Measurements from ENCODE around the gene ACTL7A.
"Not testable (repeated sequence)": the region's sequence is repeated elsewhere in the genome, so short reads cannot be mapped to it uniquely, and the experiment has no call there.

ACTL7A gene, protein sequence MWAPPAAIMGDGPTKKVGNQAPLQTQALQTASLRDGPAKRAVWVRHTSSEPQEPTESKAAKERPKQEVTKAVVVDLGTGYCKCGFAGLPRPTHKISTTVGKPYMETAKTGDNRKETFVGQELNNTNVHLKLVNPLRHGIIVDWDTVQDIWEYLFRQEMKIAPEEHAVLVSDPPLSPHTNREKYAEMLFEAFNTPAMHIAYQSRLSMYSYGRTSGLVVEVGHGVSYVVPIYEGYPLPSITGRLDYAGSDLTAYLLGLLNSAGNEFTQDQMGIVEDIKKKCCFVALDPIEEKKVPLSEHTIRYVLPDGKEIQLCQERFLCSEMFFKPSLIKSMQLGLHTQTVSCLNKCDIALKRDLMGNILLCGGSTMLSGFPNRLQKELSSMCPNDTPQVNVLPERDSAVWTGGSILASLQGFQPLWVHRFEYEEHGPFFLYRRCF

DNA sequence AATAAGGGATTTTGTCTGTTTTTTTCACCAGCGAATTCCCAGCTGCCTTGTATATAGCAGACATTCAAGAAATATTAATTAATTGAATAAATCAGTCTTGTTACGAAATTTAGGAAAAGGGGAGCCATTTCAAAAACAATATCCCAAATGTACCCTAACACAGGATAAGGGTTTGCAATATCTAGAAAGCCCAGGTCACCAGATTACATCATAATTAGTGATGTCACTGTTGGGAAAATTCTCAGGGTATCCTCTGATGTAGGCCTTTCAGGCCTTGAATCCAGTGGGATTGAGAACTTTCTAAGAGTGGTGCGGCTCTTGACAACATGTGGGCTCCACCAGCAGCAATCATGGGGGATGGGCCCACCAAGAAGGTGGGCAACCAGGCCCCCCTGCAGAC, at the start of gene ACTL7A:
Gene ACTL7A (plus strand): TSS at position 270 of the 400 bp plus-strand sequence. CDS start 57 bp downstream, at position 327.
- DNase-seq (ENCODE audit: low read depth, low spot score), result no peak

DNA sequence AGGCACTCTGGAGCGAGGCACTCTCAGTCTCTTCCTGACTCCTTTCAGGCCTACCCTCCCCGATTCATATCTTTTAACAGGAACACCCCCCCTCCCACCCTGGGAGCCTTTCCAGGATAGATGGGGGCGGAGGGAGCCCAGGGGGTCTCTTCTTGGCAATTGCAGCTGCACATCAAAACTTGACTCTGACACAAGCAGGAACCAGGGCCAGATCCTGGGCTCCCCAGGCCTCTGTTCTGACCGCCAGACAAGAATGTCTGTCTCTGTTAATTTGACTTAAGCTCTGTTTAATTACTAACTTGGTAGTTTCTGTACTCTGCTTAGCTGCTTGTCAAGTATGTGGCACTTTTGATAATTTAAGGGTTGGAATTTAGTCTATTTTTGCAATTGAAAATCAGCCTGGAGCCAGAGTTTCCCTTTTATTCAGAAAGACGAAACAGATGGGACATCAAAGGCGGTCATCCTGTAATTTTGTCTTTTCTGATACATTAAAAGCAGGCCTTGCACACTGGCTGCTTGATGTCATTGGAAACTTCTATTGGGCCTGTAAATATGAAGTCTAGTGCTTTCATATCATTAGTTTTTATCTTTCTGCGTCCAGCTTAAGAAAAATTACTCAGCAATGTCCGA, 49.6 kb upstream of the ACTL7A start:
- no peak for DNase-seq (ENCODE audit: low read depth, low spot score)

DNA sequence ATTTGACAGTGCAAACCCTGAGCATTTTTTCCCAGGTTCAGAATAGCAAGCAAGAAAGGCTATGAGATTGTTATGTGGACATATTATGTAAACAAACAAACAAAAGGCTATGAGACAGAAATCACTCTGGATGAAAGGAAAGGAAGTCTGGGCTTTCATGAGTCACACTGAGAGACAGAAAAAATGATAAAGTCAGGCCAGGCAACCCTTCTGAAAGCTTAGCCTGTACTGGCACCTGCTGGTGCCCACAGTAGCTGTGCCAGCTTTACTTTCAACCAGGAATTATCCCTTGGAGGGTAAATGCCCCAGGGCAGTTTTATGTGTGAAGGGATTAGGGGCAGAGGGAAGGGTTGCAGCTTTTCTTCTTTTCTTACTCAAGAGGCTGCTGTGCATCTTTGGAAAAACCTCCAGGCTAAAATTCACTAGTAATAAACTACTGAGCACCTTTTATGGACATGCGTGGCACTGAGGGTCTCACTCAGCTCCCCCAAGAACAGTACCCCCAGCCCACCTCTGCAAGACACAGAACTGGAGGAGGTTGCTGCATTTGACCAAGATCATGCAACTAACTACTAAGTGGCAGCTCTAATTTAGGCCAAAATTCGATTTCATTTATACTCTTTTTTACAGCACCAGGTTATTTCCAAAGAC, 48.0 kb upstream of the ACTL7A start:
- no peak for DNase-seq (ENCODE audit: low read depth, low spot score)

DNA sequence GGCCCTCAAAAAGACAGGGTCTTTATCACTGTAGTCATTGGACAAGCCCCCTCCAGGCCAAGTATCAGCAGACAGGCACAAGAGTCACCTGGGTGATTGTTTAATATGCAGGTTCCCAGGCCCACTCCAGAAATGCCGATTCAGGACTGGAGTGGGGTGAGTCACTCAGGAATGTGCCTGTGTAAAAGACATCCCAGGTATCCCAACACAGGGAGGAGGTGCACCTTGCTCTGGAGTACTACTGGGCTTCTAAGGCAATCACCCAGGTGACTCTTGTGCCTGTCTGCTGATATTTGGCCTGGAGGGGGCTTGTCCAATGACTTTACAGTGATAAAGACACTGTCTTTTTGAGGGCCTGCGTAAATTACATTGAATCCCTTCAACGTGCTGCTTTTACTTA, 46.9 kb upstream of the ACTL7A start:
- DNase-seq (ENCODE audit: low read depth, low spot score), result no peak

DNA sequence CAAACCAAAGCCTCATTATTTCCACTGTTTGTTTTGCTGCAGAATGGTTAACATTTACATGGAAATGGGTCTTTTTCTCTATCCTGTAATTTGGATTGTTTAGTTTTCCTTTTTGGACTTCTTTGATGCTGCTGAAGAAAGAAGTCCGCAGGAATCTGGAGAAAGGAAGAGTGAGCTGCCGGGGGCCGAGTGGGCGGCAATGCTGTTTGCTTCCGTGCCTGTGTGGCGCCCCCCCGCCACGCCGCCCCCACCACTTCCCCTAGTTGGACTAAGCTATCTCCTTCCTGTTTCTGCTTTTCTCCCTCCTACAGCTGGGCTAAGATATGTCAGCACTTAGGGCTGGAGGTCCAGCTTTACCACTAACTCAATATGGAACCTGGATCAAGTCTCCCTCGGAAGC, 46.0 kb upstream of the ACTL7A start:
- no peak for DNase-seq (ENCODE audit: low read depth, low spot score)

DNA sequence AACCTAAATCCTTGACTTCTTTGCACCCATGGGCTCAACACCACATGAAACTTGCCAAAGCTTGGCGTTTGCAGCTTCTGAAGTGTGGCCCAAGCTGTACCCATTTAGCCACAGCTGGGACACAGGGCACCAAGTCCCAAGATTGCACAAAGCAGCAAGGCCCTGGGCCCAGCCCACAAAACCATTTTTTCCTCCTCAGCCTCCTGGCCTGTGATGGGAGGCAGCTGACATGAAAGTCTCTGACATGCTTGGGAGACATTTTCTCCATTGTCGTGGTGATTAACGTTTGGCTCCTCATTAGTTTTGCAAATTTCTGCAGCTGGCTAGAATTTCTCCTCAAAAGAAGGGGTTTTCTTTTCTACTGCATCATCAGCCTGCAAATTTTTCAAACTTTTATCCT, 38.2 kb upstream of the ACTL7A start:
- no peak for DNase-seq (ENCODE audit: low read depth, low spot score)

DNA sequence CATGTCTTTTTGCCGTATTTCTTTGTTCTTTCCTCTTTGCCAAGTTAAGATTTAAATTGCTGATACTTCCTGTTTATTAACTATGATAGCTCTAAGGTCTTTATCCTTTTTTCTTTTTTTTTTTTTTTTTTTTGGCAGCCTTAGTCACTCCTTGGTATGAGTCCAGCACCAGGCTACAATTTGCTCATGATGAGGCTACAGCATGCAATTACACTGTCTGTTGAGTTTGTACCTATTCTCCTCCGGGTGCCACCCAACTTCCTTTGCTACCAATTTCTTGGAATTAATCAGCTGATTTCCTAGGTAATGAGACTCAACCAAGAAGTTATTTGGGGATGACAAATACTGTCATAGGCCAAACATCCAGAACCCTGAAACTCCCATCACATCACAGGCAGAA, 31.8 kb upstream of the ACTL7A start:
- no peak for DNase-seq (ENCODE audit: low read depth, low spot score)

DNA sequence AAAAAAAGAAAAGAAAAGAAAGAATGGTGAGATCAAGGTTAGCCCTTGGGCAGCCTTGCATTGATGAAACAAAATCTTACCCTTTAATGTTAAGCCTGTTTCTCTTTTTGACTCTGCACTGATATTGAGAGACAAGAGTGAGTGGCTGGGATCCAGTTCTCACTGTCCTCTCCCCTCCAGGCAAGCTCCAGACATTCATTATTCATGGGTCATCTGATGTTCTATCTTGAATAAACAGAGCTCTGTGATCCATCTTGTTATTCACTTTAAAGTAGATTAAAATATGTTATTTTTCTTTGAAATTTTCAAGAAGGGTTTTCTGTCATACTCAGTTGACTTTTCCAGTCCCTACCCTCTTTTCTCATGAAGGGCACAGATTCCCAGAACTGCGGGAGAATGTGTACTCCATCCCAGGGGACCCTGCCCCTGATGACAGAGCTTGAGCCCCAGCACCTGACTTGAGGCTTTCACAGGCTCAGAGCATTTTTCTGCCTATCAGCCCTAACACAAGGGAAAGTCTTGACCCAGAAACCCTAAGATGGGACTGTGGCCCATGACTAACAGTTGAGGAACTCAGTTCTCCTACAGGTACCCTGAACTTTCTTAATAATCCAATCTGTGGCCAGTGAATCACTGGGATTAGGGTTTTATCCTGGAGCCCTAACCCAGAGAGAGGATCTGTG, 30.4 kb upstream of the ACTL7A start:
- no peak for DNase-seq (ENCODE audit: low read depth, low spot score)

DNA sequence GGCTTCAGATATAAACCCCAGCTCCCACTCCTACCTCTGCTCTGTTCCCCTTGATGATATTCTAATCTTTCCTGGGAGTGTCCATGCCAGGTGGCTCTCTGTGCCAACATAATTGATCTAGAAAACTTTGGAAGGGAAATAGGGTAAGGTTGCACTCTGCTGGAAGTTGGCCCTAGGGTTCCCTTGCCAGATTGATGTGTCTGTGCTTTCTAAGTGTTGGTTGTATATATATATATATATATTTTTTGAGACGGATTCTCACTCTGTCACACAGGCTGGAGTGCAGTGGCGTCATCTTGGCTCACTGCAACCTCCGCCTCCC, 29.9 kb upstream of the ACTL7A start:
- DNase-seq (ENCODE audit: low read depth, low spot score), result no peak

DNA sequence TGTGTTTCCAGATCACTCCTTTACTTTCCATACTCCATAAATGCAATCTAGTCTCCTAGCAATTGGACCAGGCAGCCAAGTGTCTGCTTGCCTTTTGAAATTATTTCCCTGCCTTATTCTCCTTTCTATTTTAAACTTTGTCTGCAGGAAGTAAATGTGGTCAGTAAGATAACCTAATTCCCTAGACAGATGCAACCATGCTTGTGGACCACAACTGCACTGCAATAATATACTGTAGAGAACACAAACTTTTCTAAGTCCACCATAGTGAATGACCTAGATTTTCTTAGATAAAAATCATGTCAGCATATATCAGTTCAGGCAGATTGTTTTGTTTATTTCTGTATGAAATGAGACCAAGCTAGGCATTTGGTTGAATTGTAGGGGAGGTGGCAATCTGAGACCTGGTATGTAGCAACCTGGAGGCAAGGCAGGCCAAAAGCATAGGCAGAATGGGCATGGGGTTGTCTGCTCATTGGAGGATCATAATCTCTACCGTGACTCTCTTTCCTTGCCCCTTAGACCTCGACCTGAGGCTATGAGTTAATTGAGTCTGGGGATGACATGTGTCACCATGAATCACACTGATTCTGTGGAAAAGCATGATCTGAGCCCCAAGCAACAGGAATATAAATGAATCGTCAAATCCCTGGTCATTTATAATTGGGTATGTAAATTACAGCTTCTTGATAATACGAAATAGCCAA, 27.0 kb upstream of the ACTL7A start:
- no peak for DNase-seq (ENCODE audit: low read depth, low spot score)

DNA sequence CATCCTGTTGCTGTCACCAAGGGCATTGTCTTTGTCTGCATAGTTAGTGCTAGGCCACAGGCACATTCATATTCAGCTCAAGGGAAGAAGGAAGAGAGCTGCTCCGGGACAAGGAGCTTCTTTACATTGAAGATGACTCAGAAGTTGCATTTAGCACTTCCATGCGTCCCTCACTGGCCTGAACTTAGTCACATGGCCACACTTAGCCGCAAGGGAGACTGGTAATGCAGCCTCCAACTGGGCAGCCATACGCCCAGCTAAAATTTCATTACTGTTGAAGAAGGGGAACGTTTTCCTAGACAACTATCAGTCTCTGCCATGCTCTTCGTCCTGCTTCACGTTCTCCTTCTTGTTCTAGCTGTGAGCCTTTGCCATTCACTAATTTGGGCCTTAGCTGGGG, 26.2 kb upstream of the ACTL7A start:
- DNase-seq (ENCODE audit: low read depth, low spot score), result no peak

DNA sequence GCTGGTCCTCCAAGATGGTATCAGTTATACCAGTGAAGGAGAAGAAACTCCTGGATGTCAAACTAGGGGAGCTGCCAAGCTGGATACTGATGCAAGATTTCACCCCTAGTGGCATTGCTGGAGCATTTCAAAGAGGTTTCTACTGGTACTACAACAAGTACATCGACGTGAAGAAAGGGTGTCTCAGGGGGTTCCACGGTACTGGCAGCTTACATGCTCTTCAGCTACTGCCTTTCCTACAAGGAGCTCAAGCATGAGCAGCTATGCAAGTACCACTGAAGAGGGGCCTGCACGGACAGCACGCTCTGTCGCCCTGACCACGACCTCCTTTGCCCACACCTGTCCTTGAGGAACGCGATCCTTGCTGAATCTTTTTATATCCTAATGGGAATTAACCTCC, 25.7 kb upstream of the ACTL7A start:
- DNase-seq (ENCODE audit: low read depth, low spot score), result no peak

DNA sequence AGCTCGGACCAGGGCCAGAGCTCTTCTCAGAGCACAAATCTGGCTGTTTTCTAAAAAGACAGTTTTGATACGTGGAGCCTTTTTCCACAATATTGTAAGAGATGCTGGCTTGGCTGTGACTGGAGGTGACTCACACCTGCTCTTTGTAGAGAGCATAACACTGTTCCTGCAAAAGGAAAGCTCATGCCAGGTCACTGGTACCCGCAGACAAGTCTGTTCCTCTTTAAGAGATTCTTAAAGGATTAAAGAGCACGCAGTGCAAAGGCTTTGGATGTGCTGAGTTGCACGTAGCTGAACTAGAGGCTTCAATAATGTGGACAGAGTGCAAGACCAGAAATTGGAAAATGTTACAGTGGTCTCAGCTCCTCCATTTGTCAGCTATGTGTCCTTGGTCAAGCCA, 25.3 kb upstream of the ACTL7A start:
- DNase-seq (ENCODE audit: low read depth, low spot score), result no peak

DNA sequence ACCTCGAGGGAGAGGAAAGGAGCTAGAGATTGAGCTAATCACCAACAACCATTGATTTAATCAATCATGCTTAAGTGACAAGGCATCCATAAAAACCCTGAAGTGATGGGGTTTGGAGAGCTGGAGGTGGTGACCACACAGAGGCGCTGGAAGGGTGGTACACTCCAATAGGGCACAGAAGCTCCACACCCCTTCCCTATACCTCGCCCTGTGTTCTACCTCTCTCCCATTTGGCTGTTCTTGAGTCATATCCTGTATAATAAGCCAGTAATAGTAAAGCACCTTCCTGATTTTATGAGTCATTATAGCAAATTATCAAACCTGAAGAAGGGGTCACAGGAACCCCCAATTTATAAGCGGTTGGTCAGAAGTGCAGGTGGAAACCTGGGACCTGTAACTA, 24.5 kb upstream of the ACTL7A start:
- DNase-seq (ENCODE audit: low read depth, low spot score), result no peak

DNA sequence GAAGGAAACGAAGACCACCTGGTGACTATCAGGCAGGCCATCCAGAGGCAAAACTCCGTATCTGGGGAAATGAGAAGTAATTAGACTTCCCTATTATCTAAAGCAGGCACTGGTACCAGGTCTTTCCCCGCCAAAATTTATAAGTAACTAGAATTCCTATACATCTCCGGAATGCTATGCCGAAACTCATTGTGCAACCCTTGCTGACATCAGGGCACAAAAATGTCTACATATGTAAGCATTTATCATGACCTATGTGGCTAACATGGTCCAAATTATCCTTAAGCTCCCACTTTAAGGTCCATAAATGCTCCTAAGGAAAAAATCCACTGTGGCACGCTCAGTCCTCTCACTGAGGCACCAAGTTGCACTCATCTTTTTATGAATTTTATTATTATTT, 24.0 kb upstream of the ACTL7A start:
- no peak for DNase-seq (ENCODE audit: low read depth, low spot score)

DNA sequence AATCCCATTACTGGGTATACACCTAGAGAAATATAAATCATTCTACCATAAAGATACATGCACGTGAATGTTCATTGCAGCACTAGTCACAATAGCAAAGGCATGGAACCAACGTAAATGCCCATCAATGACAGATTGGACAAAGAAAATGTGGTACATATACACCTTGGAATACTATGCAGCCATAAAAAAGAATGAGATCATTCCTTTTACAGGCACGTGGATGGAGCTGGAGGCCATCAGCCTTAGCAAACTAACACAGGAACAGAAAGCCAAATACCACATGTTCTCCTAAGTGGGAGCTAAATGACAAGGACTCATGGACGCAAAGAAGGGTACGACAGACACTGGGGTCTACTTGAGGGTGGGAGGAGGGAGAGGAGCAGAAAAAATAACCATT, 22.5 kb upstream of the ACTL7A start:
- DNase-seq (ENCODE audit: low read depth, low spot score), result not testable (repeated sequence)

DNA sequence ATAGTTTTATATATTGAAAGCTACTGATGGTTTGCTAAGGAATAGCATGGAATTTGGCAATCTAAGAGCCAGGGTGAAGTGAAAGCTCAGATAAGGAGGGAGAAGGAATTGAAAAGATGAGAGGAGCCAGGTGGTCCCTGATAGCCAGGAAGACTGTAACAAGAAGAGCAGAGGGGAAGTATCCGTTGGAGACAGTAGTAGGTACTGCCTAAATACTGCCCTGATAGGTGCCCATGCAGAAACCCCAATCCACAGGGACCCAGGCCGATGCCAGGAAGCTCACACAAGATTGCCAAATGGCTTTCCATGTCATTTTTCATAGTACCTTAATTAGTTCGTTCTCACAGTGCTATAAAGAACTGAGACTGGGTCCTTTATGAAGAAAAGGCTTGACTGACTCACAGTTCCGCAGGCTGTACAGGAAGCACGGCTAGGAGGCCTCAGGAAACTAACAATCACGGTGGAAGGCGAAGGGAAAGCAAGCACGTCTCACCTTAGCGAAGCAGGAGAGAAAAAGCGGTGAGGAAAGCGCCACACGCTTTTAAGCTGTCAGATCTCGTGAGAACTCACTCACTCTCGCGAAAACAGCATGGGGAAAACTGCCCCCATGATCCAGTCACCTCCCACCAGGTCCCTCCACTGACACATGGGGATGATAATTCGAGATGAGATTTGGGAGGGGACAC, 19.3 kb upstream of the ACTL7A start:
- DNase-seq (ENCODE audit: low read depth, low spot score), result no peak

DNA sequence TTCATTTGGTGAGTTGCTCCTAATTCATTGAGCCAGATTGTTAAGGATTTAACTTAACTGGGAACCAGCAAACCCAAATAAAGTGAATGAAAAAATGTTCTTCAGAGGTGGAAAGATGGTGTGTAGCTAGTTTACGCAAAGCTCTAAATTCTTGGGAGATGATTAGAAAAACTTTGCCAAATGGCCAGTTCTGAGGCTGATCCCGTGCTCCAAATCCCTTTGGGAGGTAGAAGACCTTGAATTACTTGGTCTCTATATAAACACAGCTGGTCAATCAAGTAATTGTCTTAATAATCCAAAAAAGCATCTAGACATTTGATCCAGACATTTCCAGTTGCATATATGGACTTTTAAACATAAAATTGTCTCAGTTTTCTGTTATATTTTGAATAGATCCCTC, 17.7 kb upstream of the ACTL7A start:
- DNase-seq (ENCODE audit: low read depth, low spot score), result no peak

DNA sequence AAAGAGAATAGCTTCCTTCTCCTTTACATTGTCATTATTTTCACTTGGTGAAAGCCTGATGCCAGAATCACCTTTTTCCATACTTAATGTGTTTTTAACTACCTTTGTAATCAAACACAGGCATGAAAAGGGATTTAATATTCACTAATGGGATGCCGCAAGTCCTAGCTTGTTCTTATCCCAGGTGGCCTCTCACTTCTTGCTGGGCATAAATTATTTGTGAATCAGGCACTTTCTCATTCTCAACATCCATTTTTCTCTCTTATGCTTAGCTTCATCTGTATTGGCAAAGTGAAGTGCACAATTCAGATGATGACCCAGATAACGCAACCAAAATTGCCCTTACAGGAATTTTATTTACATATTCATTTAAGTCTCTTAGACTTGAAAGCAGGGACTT, 17.2 kb upstream of the ACTL7A start:
- DNase-seq (ENCODE audit: low read depth, low spot score), result no peak

DNA sequence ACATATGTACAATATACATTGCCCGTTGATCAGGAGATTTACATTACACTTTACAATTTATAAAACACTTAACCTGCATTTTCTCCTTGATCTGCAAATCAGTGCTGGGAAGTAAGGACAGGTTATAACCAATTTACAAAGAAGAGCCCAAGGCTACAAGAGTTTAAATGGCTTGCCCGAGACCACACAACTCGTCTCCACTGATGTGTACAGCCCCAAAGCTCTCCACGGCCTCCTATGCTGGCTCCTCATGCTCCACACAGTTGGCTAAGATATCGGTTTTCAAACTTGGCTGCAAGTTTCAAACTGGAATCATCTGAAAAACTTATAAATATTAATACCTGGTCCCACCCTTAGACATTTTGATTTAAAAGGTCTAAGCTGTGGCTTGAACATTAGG, 16.6 kb upstream of the ACTL7A start:
- DNase-seq (ENCODE audit: low read depth, low spot score), result no peak

DNA sequence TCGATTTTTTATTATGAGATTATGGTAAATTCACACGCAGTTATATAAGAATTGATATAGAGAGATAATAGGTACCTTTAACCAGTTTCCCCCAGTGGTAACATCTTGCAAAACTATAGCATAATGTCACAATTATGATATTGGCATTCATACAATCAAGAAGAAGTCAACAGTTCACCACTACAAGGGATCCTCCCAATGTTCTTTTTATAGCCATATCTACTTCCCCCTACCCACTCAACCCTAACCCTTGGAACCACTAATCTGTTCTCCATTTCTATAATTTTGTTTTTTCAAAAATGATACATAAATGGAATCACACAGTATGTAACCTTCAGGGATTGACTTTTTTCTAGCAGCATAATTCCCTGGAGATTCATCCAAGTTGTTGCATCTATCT, 16.1 kb upstream of the ACTL7A start:
- DNase-seq (ENCODE audit: low read depth, low spot score), result no peak

All from brain pericyte (primary cell).